ENCODE results near the gene FXYD4.
A peak's percentile ranks its signal among the peaks of the same experiment; 100 is the strongest.

FXYD4 gene

GRCh38 chr10:43347997-43348396 is 23.4 kb upstream of the FXYD4 start:
- DNase-seq: no peak

- DNase-seq: peak; percentile 84
These were observed 22.7 kb upstream of the FXYD4 start for GRCh38 chr10:43348511-43349312.

- DNase-seq: no peak
These were observed 21.3 kb upstream of the FXYD4 start for GRCh38 chr10:43350156-43350555.

- no peak for DNase-seq
These were observed 20.8 kb upstream of the FXYD4 start for GRCh38 chr10:43350686-43351085.

- DNase-seq: no peak
These were observed 20.1 kb upstream of the FXYD4 start for GRCh38 chr10:43351301-43351700.

GRCh38 chr10:43352951-43353350 is 18.5 kb upstream of the FXYD4 start:
- DNase-seq: no peak

GRCh38 chr10:43353495-43354329 is 17.7 kb upstream of the FXYD4 start:
- no peak for DNase-seq

GRCh38 chr10:43354330-43354635 is 17.2 kb upstream of the FXYD4 start:
- no peak for DNase-seq

- DNase-seq: no peak
These were observed 16.5 kb upstream of the FXYD4 start for GRCh38 chr10:43354879-43355380.

- DNase-seq: no peak
These were observed 15.6 kb upstream of the FXYD4 start for GRCh38 chr10:43355749-43356371.

- no peak for DNase-seq
These were observed 11.3 kb upstream of the FXYD4 start for GRCh38 chr10:43360086-43360485.

- no peak for DNase-seq
These were observed 9.8 kb upstream of the FXYD4 start for GRCh38 chr10:43361547-43362190.

GRCh38 chr10:43362191-43362839 is 9.1 kb upstream of the FXYD4 start:
- DNase-seq: peak; percentile 96

GRCh38 chr10:43365001-43365400 is 6.4 kb upstream of the FXYD4 start:
- DNase-seq: no peak

GRCh38 chr10:43369921-43370320 is 1.5 kb upstream of the FXYD4 start:
- no peak for DNase-seq

GRCh38 chr10:43370671-43371215 is 693 bp upstream of the FXYD4 start:
- no peak for DNase-seq

GRCh38 chr10:43372765-43373361 is 1.4 kb downstream of the FXYD4 start:
- no peak for DNase-seq

GRCh38 chr10:43373461-43373860 is 2.0 kb downstream of the FXYD4 start:
- DNase-seq: no peak

GRCh38 chr10:43374194-43374593 is 2.8 kb downstream of the FXYD4 start:
- DNase-seq: no peak

- no peak for DNase-seq
These were observed 4.1 kb downstream of the FXYD4 start for GRCh38 chr10:43375401-43376020.

GRCh38 chr10:43376046-43376635 is 4.7 kb downstream of the FXYD4 start:
- DNase-seq: no peak
